ENCODE data around the gene CCDC187. TPM values are rescaled to one million over a fixed set of nuclear protein-coding genes. Genes with fewer than 3 reads are reported as not detected.

CCDC187 gene
- total and polyA plus RNA-seq, 4 donors, result 2.0 to 16.8 (median 6.8) TPM

- H3K36me3 ChIP-seq (ENCODE audit: control insufficient read depth in 4 of 4, insufficient read depth in 4 of 4, low read length in 4 of 4), result no peaks in the 10 kb centered on the region
- H3K27ac ChIP-seq (ENCODE audit: low read depth in 1 of 2, low read length in 1 of 2), result no peak overlapping the region
- H3K4me3 ChIP-seq, result no peak overlapping the region
- H3K9ac ChIP-seq (ENCODE audit: insufficient read depth in 1 of 2, low read length in 2 of 2), result no peak overlapping the region
- ATAC-seq (ENCODE audit: insufficient read depth, low FRiP score) (no peak), DNase-seq (no peak)
- no peak for TF ChIP-seq CTCF (IDR thresholded peaks at IDR 0.05; ENCODE audit: control extremely low read depth, extremely low read depth)
- peaks cover 0 to 2% (median 0%) of the 10 kb centered on the region in 3 donors for H3K27me3 ChIP-seq (ENCODE audit: control insufficient read depth in 3 of 3, insufficient read depth in 3 of 3, low read length in 2 of 3)
- peaks cover 0 to 3% (median 0%) of the 10 kb centered on the region in 4 donors for H3K9me3 ChIP-seq (ENCODE audit: control insufficient read depth in 4 of 4, insufficient read depth in 3 of 4, low read length in 3 of 4)
- no peaks in the 10 kb centered on the region for H3K4me1 ChIP-seq (ENCODE audit: control insufficient read depth in 5 of 5, insufficient read depth in 5 of 5, low read length in 5 of 5)
- 62 to 74% methylated on average over 25 of the region's 25 CpGs for WGBS, 2 donors
Observed at GRCh38 chr9:136254381-136255165, 49.3 kb downstream of the CCDC187 start.

- no peak for TF ChIP-seq CTCF (IDR thresholded peaks at IDR 0.05; ENCODE audit: control extremely low read depth, extremely low read depth)
- WGBS, 2 donors, result 77 to 91% methylated on average over 30 to 32 of the region's 32 CpGs
- Histone ChIP-seq H3K4me3 (no peak overlapping the region), H3K36me3 (ENCODE audit: control insufficient read depth in 4 of 4, insufficient read depth in 4 of 4, low read length in 4 of 4) (no peaks in the 10 kb centered on the region), H3K27me3 (ENCODE audit: control insufficient read depth in 3 of 3, insufficient read depth in 3 of 3, low read length in 2 of 3) (peaks cover 0 to 2% (median 0%) of the 10 kb centered on the region in 3 donors), H3K9me3 (ENCODE audit: control insufficient read depth in 4 of 4, insufficient read depth in 3 of 4, low read length in 3 of 4) (peaks cover 0 to 3% (median 0%) of the 10 kb centered on the region in 4 donors), H3K9ac (ENCODE audit: insufficient read depth in 1 of 2, low read length in 2 of 2) (no peak overlapping the region), H3K27ac (ENCODE audit: low read depth in 1 of 2, low read length in 1 of 2) (no peak overlapping the region), H3K4me1 (ENCODE audit: control insufficient read depth in 5 of 5, insufficient read depth in 5 of 5, low read length in 5 of 5) (no peaks in the 10 kb centered on the region)
- ATAC-seq (ENCODE audit: insufficient read depth, low FRiP score) (no peak), DNase-seq (no peak)
Observed at GRCh38 chr9:136253246-136254130, 50.4 kb downstream of the CCDC187 start.

GRCh38 chr9:136252846-136253245, 51.0 kb downstream of the CCDC187 start:
- Histone ChIP-seq H3K4me1 (ENCODE audit: control insufficient read depth in 5 of 5, insufficient read depth in 5 of 5, low read length in 5 of 5) (no peaks in the 10 kb centered on the region), H3K36me3 (ENCODE audit: control insufficient read depth in 4 of 4, insufficient read depth in 4 of 4, low read length in 4 of 4) (no peaks in the 10 kb centered on the region), H3K9ac (ENCODE audit: insufficient read depth in 1 of 2, low read length in 2 of 2) (no peak overlapping the region), H3K27me3 (ENCODE audit: control insufficient read depth in 3 of 3, insufficient read depth in 3 of 3, low read length in 2 of 3) (peaks cover 0 to 3% (median 2%) of the 10 kb centered on the region in 3 donors), H3K4me3 (no peak overlapping the region), H3K9me3 (ENCODE audit: control insufficient read depth in 4 of 4, insufficient read depth in 3 of 4, low read length in 3 of 4) (peaks cover 0 to 1% (median 0%) of the 10 kb centered on the region in 4 donors), H3K27ac (ENCODE audit: low read depth in 1 of 2, low read length in 1 of 2) (no peak overlapping the region)
- 83 to 89% methylated on average over 10 of the region's 10 CpGs for WGBS, 2 donors
- no peak for TF ChIP-seq CTCF (IDR thresholded peaks at IDR 0.05; ENCODE audit: control extremely low read depth, extremely low read depth)
- ATAC-seq (ENCODE audit: insufficient read depth, low FRiP score), result no peak
- no peak for DNase-seq
